ENCODE results near the gene PTGER1. TPM values are rescaled to one million over a fixed set of nuclear protein-coding genes. Genes with fewer than 3 reads are reported as not detected.
"Not testable (repeated sequence)": the region's sequence is repeated elsewhere in the genome, so short reads cannot be mapped to it uniquely, and the experiment has no call there.

Gene PTGER1
- not detected for total RNA-seq

- no peak for DNase-seq
Measured at GRCh38 chr19:14475251-14476073, at the start of gene PTGER1. PTGER1 (minus strand) TSS chr19:14475354; CDS start chr19:14474320, 1,034 bp downstream.

- DNase-seq, result no peak
Measured at GRCh38 chr19:14520543-14520942, 45.4 kb upstream of the PTGER1 start.

DNA sequence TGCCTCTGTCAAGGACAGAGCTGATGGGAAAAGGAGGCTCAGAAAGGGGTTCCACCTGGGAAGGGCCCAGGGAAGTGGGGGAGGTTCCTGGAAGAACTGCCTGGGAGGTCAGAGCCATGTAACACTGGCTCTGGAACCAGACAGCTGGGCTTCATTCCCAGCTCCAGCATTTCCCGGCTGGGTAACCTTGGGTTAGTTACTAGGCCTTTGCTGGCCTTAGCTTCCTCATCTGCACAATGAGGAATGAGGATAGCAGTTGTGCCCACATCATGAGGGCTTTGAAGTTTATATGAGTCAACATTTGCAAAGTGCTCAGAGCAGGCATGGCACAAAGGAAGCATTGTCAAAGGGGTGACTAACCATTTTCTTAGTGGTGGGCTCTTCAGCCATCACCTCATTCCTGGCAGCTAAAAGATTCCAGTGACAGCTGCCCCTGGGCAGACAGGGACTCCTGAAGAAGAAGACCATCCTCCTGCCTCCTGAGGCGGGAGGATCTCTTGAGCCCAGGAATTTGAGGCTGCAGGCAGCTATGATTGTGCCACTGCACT is 44.8 kb upstream of the PTGER1 start:
- DNase-seq, result no peak

DNA sequence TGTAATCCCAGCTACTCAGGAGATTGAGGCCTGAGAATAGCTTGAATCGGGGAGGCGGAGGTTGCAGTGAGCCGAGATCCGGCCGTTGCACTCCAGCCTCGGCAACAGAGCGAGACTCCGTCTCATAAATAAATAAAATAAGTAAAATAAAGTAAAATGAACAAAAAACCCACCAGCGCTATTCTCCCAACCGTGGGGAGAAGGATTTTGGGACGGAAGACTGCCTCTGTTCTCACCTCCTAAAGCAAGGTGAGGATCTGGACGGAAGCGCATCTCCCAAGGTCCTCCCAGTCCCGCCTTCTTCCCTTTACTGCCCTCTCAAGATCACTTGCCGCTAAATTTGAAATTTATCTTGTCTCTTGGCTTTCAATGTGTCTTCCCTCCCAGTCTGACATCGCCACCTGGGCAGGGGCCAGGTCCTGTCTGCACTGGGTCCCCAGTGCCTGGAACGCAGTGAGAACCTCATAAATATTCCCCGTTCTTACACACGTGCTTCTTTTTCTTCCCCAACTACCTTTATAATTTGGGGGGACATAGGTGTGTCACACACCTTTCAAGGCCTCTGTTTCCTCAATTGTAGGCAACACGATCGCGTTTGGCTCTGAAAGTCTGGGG is 44.2 kb upstream of the PTGER1 start:
- no peak for DNase-seq

DNA sequence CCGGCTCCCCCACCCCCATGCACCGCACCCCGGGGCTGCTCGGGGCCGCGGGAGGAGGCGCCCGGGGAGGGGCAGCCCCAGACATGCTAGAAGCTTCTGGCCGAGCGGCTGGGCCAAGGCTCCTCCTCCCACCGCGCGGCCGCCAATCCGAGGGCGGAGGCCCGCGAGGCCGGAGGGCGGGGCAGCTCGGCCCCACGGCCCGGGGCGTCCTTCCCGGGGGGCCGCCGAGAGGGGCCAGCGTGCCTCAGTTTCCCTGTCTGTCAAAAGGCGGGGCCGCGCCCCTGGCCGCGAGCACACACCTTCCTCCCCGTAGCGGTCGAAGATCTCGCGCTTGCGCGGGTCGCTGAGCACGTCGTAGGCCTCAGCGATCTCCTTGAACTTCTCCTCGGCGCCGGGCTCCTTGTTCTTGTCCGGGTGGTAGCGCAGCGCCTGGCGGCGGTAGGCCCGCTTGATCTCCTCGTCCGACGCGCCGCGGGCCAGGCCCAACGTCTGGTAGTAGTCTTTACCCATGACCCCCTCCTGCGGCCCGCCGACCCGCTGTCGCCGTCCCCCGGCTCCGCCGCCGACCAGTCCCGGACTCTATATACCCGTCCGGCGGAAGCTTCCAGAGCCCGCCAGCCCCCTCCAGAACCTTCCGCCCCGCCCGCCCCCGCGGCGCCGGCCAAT is 42.8 kb upstream of the PTGER1 start, which contains the start of gene DNAJB1:
DNAJB1 (minus strand) TSS at position 558 of the 666 bp plus-strand sequence; CDS start at position 510, 48 bp downstream.
- no peak for DNase-seq

- DNase-seq, result no peak
Measured at GRCh38 chr19:14517446-14517839, 42.3 kb upstream of the PTGER1 start.

GRCh38 chr19:14516746-14517438 is 41.7 kb upstream of the PTGER1 start:
- DNase-seq, result no peak

DNA sequence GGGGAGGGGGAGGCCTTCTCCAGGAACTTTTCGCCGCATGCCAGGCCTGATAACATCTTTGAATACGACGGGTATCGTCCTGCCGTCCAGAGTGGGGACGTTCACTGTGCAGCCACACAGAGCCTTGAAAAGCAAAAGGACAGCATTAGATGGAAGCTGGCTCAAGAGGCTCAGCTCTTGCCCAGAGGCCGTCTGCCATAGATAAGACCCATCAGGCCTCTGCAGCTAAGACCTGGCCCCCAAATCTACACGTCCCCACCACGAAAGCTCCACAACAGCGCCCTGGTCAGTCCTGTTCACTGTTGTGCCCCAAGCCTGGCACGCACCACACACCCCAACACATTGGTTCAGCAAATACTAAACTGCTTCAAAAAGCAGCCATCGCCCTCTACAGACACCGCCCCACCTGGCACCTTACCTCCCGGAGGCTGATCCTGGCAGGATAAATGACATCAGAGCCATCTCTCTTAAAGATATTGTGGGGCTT is 40.9 kb upstream of the PTGER1 start:
- no peak for DNase-seq

- no peak for DNase-seq
Measured at GRCh38 chr19:14515501-14516047, 40.4 kb upstream of the PTGER1 start.

- DNase-seq, result no peak
Measured at GRCh38 chr19:14514215-14514863, 39.2 kb upstream of the PTGER1 start.

- DNase-seq, result no peak
Measured at GRCh38 chr19:14512406-14512961, 37.3 kb upstream of the PTGER1 start.

GRCh38 chr19:14511229-14511593 is 36.1 kb upstream of the PTGER1 start:
- DNase-seq, result no peak

DNA sequence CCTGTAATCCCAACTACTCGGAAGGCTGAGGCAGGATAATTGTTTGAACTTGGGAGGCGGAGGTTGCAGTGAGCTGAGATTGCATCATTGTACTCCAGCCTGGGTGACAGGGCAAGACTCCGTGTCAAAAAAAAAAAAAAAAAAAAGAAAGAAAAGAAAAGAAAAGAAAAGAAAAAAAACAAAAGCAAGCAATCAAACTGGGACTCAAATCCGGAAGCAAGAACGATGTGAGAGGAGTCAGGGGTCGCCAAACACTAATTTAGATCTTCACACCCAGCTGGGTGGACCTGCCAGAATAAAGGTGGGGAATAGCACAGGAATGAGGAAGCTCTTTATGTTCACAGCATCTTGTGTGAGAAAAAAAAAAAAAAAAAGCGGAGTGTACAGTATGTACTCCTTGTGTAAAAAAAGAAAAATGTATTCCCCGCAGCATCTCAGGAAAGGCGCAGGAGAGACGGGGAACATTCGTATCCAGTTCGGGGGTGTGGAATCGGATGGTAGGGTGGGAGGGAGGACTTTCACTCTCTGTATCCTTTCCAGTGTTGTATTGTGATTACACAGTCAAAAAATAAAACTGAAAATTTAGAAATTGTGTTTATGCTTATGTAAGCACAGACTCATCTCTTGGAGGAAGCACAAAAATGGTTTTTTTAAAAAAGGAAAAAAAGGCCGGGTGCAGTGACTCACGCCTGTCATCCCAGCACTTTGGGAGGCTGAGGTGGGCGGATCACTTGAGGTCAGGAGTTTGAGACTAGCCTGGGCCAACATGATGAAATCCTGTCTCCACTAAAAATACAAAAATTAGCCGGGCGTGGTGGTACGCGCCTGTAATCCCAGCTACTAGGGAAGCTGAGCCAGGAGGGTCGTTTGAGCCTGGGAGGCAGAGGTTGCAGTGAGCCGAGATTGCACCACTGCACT is 35.4 kb upstream of the PTGER1 start:
- DNase-seq, result no peak

DNA sequence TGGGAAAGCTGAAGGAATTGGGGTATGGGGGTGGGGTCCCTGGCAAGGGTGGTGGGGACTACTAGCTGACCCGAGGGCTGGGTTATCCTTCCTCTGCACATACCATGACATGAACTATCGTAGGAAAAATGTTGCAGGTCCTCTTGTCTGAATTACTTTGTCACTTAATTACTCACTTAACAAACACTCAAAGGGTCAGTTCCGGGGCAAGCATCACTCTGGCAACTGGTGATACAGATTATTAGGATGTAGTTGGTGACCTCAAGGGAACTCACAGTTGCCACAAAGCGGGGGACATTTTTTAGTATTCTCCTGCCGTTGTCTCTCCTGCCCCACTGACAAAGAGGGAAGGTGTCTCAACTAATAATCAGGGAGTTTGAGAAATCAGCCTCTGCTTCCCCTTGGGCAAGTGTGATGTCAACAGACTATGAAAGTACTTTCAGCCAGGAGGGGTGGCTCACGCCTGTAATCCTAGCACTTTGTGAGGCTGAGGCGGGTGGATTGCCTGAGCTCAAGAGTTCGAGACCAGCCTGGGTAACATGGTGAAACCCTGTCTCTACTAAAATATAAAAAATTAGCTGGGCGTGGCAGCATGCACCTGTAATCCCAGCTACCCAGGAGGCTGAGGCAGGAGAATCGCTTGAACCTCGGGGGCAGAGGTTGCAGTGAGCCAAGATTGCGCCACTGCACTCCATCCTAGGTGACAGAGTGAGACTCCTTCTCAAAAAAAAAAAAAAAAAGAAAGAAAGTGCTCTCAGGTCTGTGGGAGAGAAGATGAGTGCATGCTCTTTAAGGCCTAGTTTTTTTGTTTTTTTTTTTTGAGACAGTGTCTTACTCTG is 32.8 kb upstream of the PTGER1 start:
- no peak for DNase-seq

GRCh38 chr19:14505488-14506239 is 30.5 kb upstream of the PTGER1 start:
- peak; percentile 32 for DNase-seq

GRCh38 chr19:14504575-14504974 is 29.4 kb upstream of the PTGER1 start:
- DNase-seq, result not testable (repeated sequence)

DNA sequence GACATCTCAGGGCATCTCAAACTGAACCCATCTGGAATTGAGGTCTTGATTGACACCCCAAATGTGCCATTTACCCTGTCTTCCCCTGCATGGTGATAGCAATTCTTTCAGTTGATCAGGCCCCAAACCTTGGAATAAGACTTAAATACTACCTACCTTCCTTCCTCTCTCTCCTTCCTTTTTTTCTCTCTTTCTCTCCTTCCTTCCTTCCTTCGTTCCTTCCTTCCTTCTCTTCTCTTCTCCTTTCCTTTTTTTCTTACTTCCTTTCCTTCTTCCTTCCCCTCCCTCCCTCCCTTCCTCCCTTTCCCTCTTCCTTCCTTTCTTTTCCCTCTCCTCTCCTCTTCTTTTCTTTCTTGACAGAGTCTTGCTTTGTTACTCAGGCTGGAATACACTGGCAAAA is 28.1 kb upstream of the PTGER1 start:
- DNase-seq, result no peak

Measured in skin of body (tissue), 2 donors.